LNCAP (cell line): ENCODE measurements around the gene KMO.
A peak's percentile ranks its signal among the peaks of the same experiment; 100 is the strongest.

Experiments
- CTCF ChIP-seq: fragments of 450-650 bp; IDR thresholded peaks from 2 replicates; pipeline ENCODE4 v1.5.1; 2017; ENCODE audit warnings: mild to moderate bottlenecking

KMO gene

GRCh38 chr1:241532162-241532531 is at the start of gene KMO:
Gene KMO, plus strand, starts transcription at chr1:241532378. Its CDS starts 67 bp downstream, at chr1:241532445.
- no peak for TF ChIP-seq CTCF

- no peak for TF ChIP-seq CTCF
These were observed 49.4 kb upstream of the KMO start for GRCh38 chr1:241482761-241483250.

- no peak for TF ChIP-seq CTCF
These were observed 47.0 kb upstream of the KMO start for GRCh38 chr1:241485145-241485544.

GRCh38 chr1:241485554-241485992 is 46.6 kb upstream of the KMO start:
- TF ChIP-seq CTCF, result peak; percentile 67

GRCh38 chr1:241488739-241489138 is 43.4 kb upstream of the KMO start:
- no peak for TF ChIP-seq CTCF

- TF ChIP-seq CTCF, result no peak
These were observed 36.4 kb upstream of the KMO start for GRCh38 chr1:241495741-241496140.

GRCh38 chr1:241499910-241500309 is 32.3 kb upstream of the KMO start:
- TF ChIP-seq CTCF, result peak; percentile 78

- no peak for TF ChIP-seq CTCF
These were observed 28.7 kb upstream of the KMO start for GRCh38 chr1:241503444-241503843.
